Measurements from ENCODE around the gene PDE10A. TPM values are rescaled to one million over a fixed set of nuclear protein-coding genes. Genes with fewer than 3 reads are reported as not detected.

PDE10A gene
- total RNA-seq, 1 donor from 2014 or later: 17.3 TPM

GRCh38 chr6:165487950-165488349 lies 175.1 kb downstream of the PDE10A start:
- Histone ChIP-seq H3K27ac (no peak overlapping the region), H4K20me1 (ENCODE audit: low read depth) (peaks cover 4% of the 10 kb centered on the region), H3K4me3 (no peak overlapping the region), H3K9me3 (ENCODE audit: low read depth) (no peaks in the 10 kb centered on the region), H3F3A (ENCODE audit: low read depth) (no peaks in the 10 kb centered on the region), H2AFZ (replicated peaks) (no peak overlapping the region), H3K79me2 (ENCODE audit: low read depth) (no peaks in the 10 kb centered on the region), H3K4me1 (peaks cover 9% of the 10 kb centered on the region), H3K9ac (no peak overlapping the region), H3K27me3 (no peaks in the 10 kb centered on the region), H3K4me2 (no peak overlapping the region), H3K36me3 (no peaks in the 10 kb centered on the region)
- DNase-seq (ENCODE audit: low spot score): no peak
- Mint-ChIP-seq H3K36me3 (peaks cover 3% of the 10 kb centered on the region), H3K4me1 (peaks cover 28% of the 10 kb centered on the region), H3K27ac (peak overlapping the region; percentile 32), H3K4me3 (no peak overlapping the region), H3K9me3 (peaks cover 32% of the 10 kb centered on the region), H3K27me3 (ENCODE audit: insufficient read depth, low read depth) (peaks cover 2% of the 10 kb centered on the region)
- TF ChIP-seq EZH2phosphoT487 (IDR thresholded peaks at IDR 0.05) (no peak), EZH2 (IDR thresholded peaks at IDR 0.05) (no peak), CTCF (IDR thresholded peaks at IDR 0.05) (no peak)

- no peak overlapping the region for H3K4me3 ChIP-seq
- no peaks in the 10 kb centered on the region for H3K9me3 ChIP-seq (ENCODE audit: low read depth)
- TF ChIP-seq EZH2phosphoT487 (IDR thresholded peaks at IDR 0.05) (no peak), CTCF (IDR thresholded peaks at IDR 0.05) (no peak), EZH2 (IDR thresholded peaks at IDR 0.05) (no peak)
- DNase-seq (ENCODE audit: low spot score): no peak
- no peaks in the 10 kb centered on the region for H3K36me3 ChIP-seq
- H3K4me1 Mint-ChIP-seq: peaks cover 28% of the 10 kb centered on the region
- no peaks in the 10 kb centered on the region for H3K27me3 ChIP-seq
- H3K79me2 ChIP-seq (ENCODE audit: low read depth): no peaks in the 10 kb centered on the region
- H3K4me2 ChIP-seq: no peak overlapping the region
- no peak overlapping the region for H2AFZ ChIP-seq (replicated peaks)
- peaks cover 4% of the 10 kb centered on the region for H4K20me1 ChIP-seq (ENCODE audit: low read depth)
- peaks cover 9% of the 10 kb centered on the region for H3K4me1 ChIP-seq
- no peak overlapping the region for H3K9ac ChIP-seq
- peaks cover 3% of the 10 kb centered on the region for H3K36me3 Mint-ChIP-seq
- H3K27ac Mint-ChIP-seq: peak overlapping the region; percentile 32
- no peak overlapping the region for H3K27ac ChIP-seq
- H3K4me3 Mint-ChIP-seq: no peak overlapping the region
- no peaks in the 10 kb centered on the region for H3F3A ChIP-seq (ENCODE audit: low read depth)
- H3K9me3 Mint-ChIP-seq: peaks cover 28% of the 10 kb centered on the region
- H3K27me3 Mint-ChIP-seq (ENCODE audit: insufficient read depth, low read depth): peaks cover 2% of the 10 kb centered on the region
These were observed 175.7 kb downstream of the PDE10A start for GRCh38 chr6:165487347-165487746.

- H3K4me3 ChIP-seq: no peak overlapping the region
- H3K36me3 ChIP-seq: no peaks in the 10 kb centered on the region
- no peaks in the 10 kb centered on the region for H3K9me3 ChIP-seq (ENCODE audit: low read depth)
- no peaks in the 10 kb centered on the region for H3F3A ChIP-seq (ENCODE audit: low read depth)
- no peak overlapping the region for H3K27ac ChIP-seq
- no peak for TF ChIP-seq EZH2phosphoT487 (IDR thresholded peaks at IDR 0.05)
- TF ChIP-seq CTCF (IDR thresholded peaks at IDR 0.05): no peak
- TF ChIP-seq EZH2 (IDR thresholded peaks at IDR 0.05): no peak
- no peak overlapping the region for H3K9ac ChIP-seq
- H3K4me1 ChIP-seq: peaks cover 9% of the 10 kb centered on the region
- no peak overlapping the region for H2AFZ ChIP-seq (replicated peaks)
- Mint-ChIP-seq H3K9me3 (peaks cover 20% of the 10 kb centered on the region), H3K4me3 (no peak overlapping the region), H3K36me3 (peaks cover 3% of the 10 kb centered on the region), H3K27me3 (ENCODE audit: insufficient read depth, low read depth) (peaks cover 2% of the 10 kb centered on the region), H3K27ac (peak overlapping the region; percentile 90), H3K4me1 (peaks cover 28% of the 10 kb centered on the region)
- H3K27me3 ChIP-seq: no peaks in the 10 kb centered on the region
- H4K20me1 ChIP-seq (ENCODE audit: low read depth): peaks cover 4% of the 10 kb centered on the region
- H3K79me2 ChIP-seq (ENCODE audit: low read depth): no peaks in the 10 kb centered on the region
- no peak overlapping the region for H3K4me2 ChIP-seq
- peak; percentile 42 for DNase-seq (ENCODE audit: low spot score)
These were observed 176.6 kb downstream of the PDE10A start for GRCh38 chr6:165486183-165487137.

All from neural progenitor cell (in vitro differentiated cells).